ENCODE data around the gene SERTAD2.

Gene SERTAD2

GRCh38 chr2:64655873-64656272 is 2.2 kb upstream of the SERTAD2 start:
- no peak overlapping the region for H3K4me3 ChIP-seq (ENCODE audit: low read length)
- DNase-seq (ENCODE audit: low read depth): no peak
- TF ChIP-seq CTCF (conservative IDR thresholded peaks at IDR 0.05; ENCODE audit: low read depth, low read length): no peak

- no peak for DNase-seq (ENCODE audit: low read depth)
- peak; percentile 47 for TF ChIP-seq CTCF (conservative IDR thresholded peaks at IDR 0.05; ENCODE audit: low read depth, low read length)
- peak overlapping the region; percentile 65 for H3K4me3 ChIP-seq (ENCODE audit: low read length)
Measured at GRCh38 chr2:64655018-64655664, 1.4 kb upstream of the SERTAD2 start.

- DNase-seq (ENCODE audit: low read depth): peak; percentile 64
- H3K4me3 ChIP-seq (ENCODE audit: low read length): peak overlapping the region; percentile 65
- TF ChIP-seq CTCF (conservative IDR thresholded peaks at IDR 0.05; ENCODE audit: low read depth, low read length): peak; percentile 3
Measured at GRCh38 chr2:64654063-64654811, 524 bp upstream of the SERTAD2 start.

GRCh38 chr2:64652231-64653108 is 1.2 kb downstream of the SERTAD2 start:
- no peak for DNase-seq (ENCODE audit: low read depth)
- TF ChIP-seq CTCF (conservative IDR thresholded peaks at IDR 0.05; ENCODE audit: low read depth, low read length): no peak
- peak overlapping the region; percentile 77 for H3K4me3 ChIP-seq (ENCODE audit: low read length)

- H3K4me3 ChIP-seq (ENCODE audit: low read length): peak overlapping the region; percentile 77
- no peak for TF ChIP-seq CTCF (conservative IDR thresholded peaks at IDR 0.05; ENCODE audit: low read depth, low read length)
- DNase-seq (ENCODE audit: low read depth): no peak
Measured at GRCh38 chr2:64651590-64651989, 2.1 kb downstream of the SERTAD2 start.

- TF ChIP-seq CTCF (conservative IDR thresholded peaks at IDR 0.05; ENCODE audit: low read depth, low read length): no peak
- DNase-seq (ENCODE audit: low read depth): no peak
- H3K4me3 ChIP-seq (ENCODE audit: low read length): no peak overlapping the region
Measured at GRCh38 chr2:64650722-64651338, 2.9 kb downstream of the SERTAD2 start.
